Skeletal muscle tissue (tissue), 4 donors: ENCODE measurements around the gene SUGP1. TPM values are rescaled to one million over a fixed set of nuclear protein-coding genes. Genes with fewer than 3 reads are reported as not detected.

ENCODE experiments used
- H3K27ac ChIP-seq: one replicate; pipeline ENCODE4 v1.7.0; 2013; ENCODE audit warnings: mild to moderate bottlenecking, low read depth, low read length, inconsistent platforms
- H3K27me3 ChIP-seq, 3 donors: one replicate each; pipeline ENCODE4 v1.7.0; 2013; ENCODE audit warnings: low read length in 3 of 3; ENCODE audit not compliant: control insufficient read depth in 3 of 3, insufficient read depth in 3 of 3
- H3K36me3 ChIP-seq, 3 donors: one replicate each; pipeline ENCODE4 v1.7.0; 2013; ENCODE audit warnings: low read length in 3 of 3; ENCODE audit not compliant: control insufficient read depth in 3 of 3, insufficient read depth in 3 of 3
- H3K4me1 ChIP-seq, 3 donors: one replicate each; pipeline ENCODE4 v1.7.0; 2013; ENCODE audit warnings: low read length in 3 of 3, mild to moderate bottlenecking in 3 of 3; ENCODE audit not compliant: control insufficient read depth in 3 of 3, insufficient read depth in 3 of 3
- H3K4me3 ChIP-seq, 3 donors: one replicate each; pipeline ENCODE4 v1.7.0; 2013; ENCODE audit warnings: low read length in 3 of 3
- H3K9ac ChIP-seq, 3 donors: one replicate each; pipeline ENCODE4 v1.7.0; 2013; ENCODE audit warnings: low read length in 3 of 3, mild to moderate bottlenecking in 3 of 3, moderate library complexity in 2 of 3, low read depth in 1 of 3
- H3K9me3 ChIP-seq, 3 donors: one replicate each; pipeline ENCODE4 v1.7.0; 2013; ENCODE audit warnings: low read length in 3 of 3; ENCODE audit not compliant: control insufficient read depth in 3 of 3
- total RNA-seq: library from RNA; depleted of rRNA; stranded (reverse); fragments of >200 nt; gene quantifications from one replicate; pipeline ENCODE4 v1.2.3, GENCODE V29; 2014
- donor health status: Osteomylitis.

SUGP1 gene
- total RNA-seq, 1 donor from 2014 or later = 13.6 TPM

GRCh38 chr19:19342086-19343015, 22.0 kb upstream of the SUGP1 start:
- peak overlapping the region in 1 of 3 donors; percentile 25 for H3K9ac ChIP-seq
- peaks cover 82 to 84% (median 83%) of the 10 kb centered on the region in 3 donors for H3K36me3 ChIP-seq
- no peak overlapping the region for H3K27ac ChIP-seq
- H3K4me3 ChIP-seq = no peak overlapping the region
- H3K4me1 ChIP-seq = peaks cover 0 to 2% (median 0%) of the 10 kb centered on the region in 3 donors
- H3K27me3 ChIP-seq = no peaks in the 10 kb centered on the region
- no peaks in the 10 kb centered on the region for H3K9me3 ChIP-seq

DNA sequence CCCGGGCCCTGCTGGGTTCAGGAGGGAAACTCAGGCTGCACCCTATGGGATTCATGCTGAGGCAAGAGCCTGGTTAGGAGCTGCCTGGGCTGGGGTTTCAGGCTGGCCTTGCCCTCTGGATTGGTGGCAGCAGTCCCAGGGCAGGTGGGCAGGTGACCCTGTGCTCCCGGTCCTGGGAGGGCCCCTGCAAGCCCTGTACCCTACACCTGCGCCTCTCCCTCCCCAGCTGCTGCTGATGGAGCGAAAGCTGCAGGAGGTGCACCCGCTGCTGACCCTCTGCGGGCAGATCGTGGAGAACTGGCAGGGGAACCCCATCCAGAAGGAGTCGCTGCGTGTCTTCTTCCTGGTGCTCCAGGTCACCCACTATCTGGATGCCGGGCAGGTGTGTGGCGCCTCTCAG, 20.7 kb upstream of the SUGP1 start:
- peaks cover 0 to 2% (median 0%) of the 10 kb centered on the region in 3 donors for H3K4me1 ChIP-seq
- no peak overlapping the region for H3K27ac ChIP-seq
- H3K4me3 ChIP-seq = no peak overlapping the region
- no peaks in the 10 kb centered on the region for H3K27me3 ChIP-seq
- H3K9ac ChIP-seq = no peak overlapping the region
- peaks cover 81 to 83% (median 82%) of the 10 kb centered on the region in 3 donors for H3K36me3 ChIP-seq
- no peaks in the 10 kb centered on the region for H3K9me3 ChIP-seq

- Histone ChIP-seq H3K36me3 (peaks cover 75 to 82% (median 77%) of the 10 kb centered on the region in 3 donors), H3K27me3 (no peaks in the 10 kb centered on the region), H3K9me3 (no peaks in the 10 kb centered on the region), H3K4me3 (no peak overlapping the region), H3K4me1 (peaks cover 6 to 11% (median 9%) of the 10 kb centered on the region in 3 donors), H3K9ac (no peak overlapping the region), H3K27ac (no peak overlapping the region)
These were observed 17.8 kb upstream of the SUGP1 start for GRCh38 chr19:19338082-19338481.

GRCh38 chr19:19337120-19337519, 16.8 kb upstream of the SUGP1 start:
- H3K4me3 ChIP-seq = no peak overlapping the region
- H3K27me3 ChIP-seq = no peaks in the 10 kb centered on the region
- H3K36me3 ChIP-seq = peaks cover 68 to 76% (median 69%) of the 10 kb centered on the region in 3 donors
- H3K27ac ChIP-seq = no peak overlapping the region
- peaks cover 6 to 9% (median 9%) of the 10 kb centered on the region in 3 donors for H3K4me1 ChIP-seq
- no peaks in the 10 kb centered on the region for H3K9me3 ChIP-seq
- H3K9ac ChIP-seq = no peak overlapping the region

DNA sequence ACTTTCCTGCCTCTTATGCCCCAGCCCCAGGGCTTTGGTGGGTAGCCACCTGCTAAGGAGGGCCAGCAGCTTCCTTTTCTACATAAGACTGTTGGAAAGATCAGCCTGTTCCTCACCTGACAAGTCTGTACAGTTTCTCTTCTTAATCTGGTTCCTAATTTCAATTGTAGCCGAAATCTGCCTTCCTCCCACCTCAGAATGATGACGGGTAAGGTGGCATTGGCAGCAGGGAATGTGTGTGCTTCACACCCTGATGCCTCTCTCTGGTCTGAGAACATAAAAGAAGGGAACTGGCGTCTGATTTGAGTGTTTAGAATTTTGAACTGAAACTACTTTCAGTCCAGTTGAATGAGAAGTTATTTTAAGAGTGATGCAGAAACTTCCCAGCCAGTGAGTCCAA, 16.3 kb upstream of the SUGP1 start:
- Histone ChIP-seq H3K27me3 (no peaks in the 10 kb centered on the region), H3K27ac (no peak overlapping the region), H3K4me1 (peaks cover 6 to 9% (median 9%) of the 10 kb centered on the region in 3 donors), H3K36me3 (peaks cover 68 to 74% (median 69%) of the 10 kb centered on the region in 3 donors), H3K9ac (no peak overlapping the region), H3K9me3 (no peaks in the 10 kb centered on the region), H3K4me3 (no peak overlapping the region)

- H3K4me1 ChIP-seq = peaks cover 6 to 9% (median 9%) of the 10 kb centered on the region in 3 donors
- H3K27ac ChIP-seq = no peak overlapping the region
- peaks cover 62 to 71% (median 63%) of the 10 kb centered on the region in 3 donors for H3K36me3 ChIP-seq
- H3K4me3 ChIP-seq = no peak overlapping the region
- no peaks in the 10 kb centered on the region for H3K27me3 ChIP-seq
- H3K9me3 ChIP-seq = no peaks in the 10 kb centered on the region
- peak overlapping the region in 1 of 3 donors; percentile 25 for H3K9ac ChIP-seq
These were observed 15.3 kb upstream of the SUGP1 start for GRCh38 chr19:19335408-19336158.

DNA sequence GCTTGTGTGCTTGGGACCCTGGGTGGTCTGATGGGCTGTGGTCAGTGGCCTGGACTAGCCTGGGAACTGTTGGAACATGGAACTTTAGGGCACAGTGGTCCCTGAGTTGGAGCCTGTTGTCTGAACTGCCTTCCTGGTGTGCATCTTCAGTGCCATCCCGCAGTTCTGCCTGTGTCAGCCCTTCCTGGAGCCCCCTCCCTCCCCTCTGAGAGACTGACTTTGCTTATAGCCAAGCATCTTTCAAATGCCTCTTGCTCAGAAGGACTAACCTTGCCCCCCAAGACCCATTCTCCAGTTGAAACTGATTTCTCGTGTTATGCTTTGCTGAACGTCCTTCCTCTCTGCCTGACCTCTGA, 14.7 kb upstream of the SUGP1 start:
- peaks cover 62 to 71% (median 62%) of the 10 kb centered on the region in 3 donors for H3K36me3 ChIP-seq
- peak overlapping the region in 2 of 3 donors; percentile 45 to 51 for H3K9ac ChIP-seq
- H3K4me3 ChIP-seq = no peak overlapping the region
- H3K9me3 ChIP-seq = no peaks in the 10 kb centered on the region
- H3K4me1 ChIP-seq = peaks cover 6 to 9% (median 9%) of the 10 kb centered on the region in 3 donors
- no peaks in the 10 kb centered on the region for H3K27me3 ChIP-seq
- no peak overlapping the region for H3K27ac ChIP-seq

GRCh38 chr19:19334063-19334988, 14.0 kb upstream of the SUGP1 start:
- H3K27ac ChIP-seq = no peak overlapping the region
- H3K27me3 ChIP-seq = no peaks in the 10 kb centered on the region
- peaks cover 63 to 74% (median 64%) of the 10 kb centered on the region in 3 donors for H3K36me3 ChIP-seq
- H3K9ac ChIP-seq = peak overlapping the region in 2 of 3 donors; percentile 45 to 51
- H3K4me3 ChIP-seq = no peak overlapping the region
- H3K9me3 ChIP-seq = no peaks in the 10 kb centered on the region
- H3K4me1 ChIP-seq = peaks cover 6 to 9% (median 9%) of the 10 kb centered on the region in 3 donors

DNA sequence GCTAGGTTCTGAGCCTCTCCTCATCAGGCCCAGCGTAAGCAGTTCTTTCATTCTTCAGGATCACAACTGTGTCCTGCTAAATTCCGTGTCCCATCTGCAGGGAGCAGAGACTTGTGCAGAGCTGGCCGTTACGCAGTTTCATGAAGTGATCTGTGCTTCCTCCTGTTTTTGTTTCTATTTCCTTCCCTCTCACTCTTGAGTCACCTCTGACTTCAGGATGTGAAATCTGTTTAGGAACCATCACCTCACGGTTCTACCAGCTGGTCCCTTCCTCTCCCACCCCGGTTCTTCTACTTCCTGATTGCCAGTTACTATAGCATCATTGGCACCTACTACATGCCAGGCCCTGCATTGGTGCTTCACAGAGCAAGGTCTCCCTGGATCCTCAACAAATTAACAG, 8.8 kb upstream of the SUGP1 start:
- Histone ChIP-seq H3K27ac (no peak overlapping the region), H3K9me3 (no peaks in the 10 kb centered on the region), H3K9ac (no peak overlapping the region), H3K27me3 (no peaks in the 10 kb centered on the region), H3K36me3 (peaks cover 39 to 52% (median 43%) of the 10 kb centered on the region in 3 donors), H3K4me3 (no peak overlapping the region), H3K4me1 (peaks cover 12 to 16% (median 15%) of the 10 kb centered on the region in 3 donors)
